K562 (cell line): ENCODE results near the gene SLC25A21. TPM values are rescaled to one million over a fixed set of nuclear protein-coding genes. Genes with fewer than 3 reads are reported as not detected.

Source experiments
- ATAC-seq: fragments of 200-7000 bp; cut with Tn5 transposase; 3 replicates; pipeline ENCODE4 v1.9.1; 2020; ENCODE audit warnings: moderate library complexity
- BruUV-seq: library from RNA; stranded (reverse); fragments of 400-500 nt; replicated peaks from 2 replicates; lab custom pipeline; 2021; lab: Mats Ljungman, UMichigan
- CTCF ChIA-PET: fragments of 300-600 bp; formaldehyde crosslinking; extraction: SDS; loops from one replicate; lab custom pipeline; 2021; ENCODE audit warnings: low intra/inter-chr PET ratio; lab: Yijun Ruan, JAX
- POLR2A ChIA-PET: fragments of 300-600, 350-650 bp; sonication (Branson Sonifier 250); formaldehyde crosslinking; extraction: SDS; loops from one replicate; lab custom pipeline; 2021; ENCODE audit warnings: antibody characterized with exemption, inconsistent platforms; lab: Yijun Ruan, JAX
- DNase-seq, 4 experiments: peaks; one replicate each; pipeline versions ENCODE4 v3.0.0 to v3.0.0-alpha.2; 2011 to 2018; ENCODE audit warnings: low spot score in 3 of 4, mixed read lengths in 3 of 4; ENCODE audit errors: extremely low read depth in 1 of 4
- FAIRE-seq: peaks from 2 replicates; lab custom pipeline; 2011; peaks lifted over from hg19 to GRCh38; lab: Jason Lieb, UNC
- H2AFZ ChIP-seq: 2 replicates; pipeline ENCODE4 v1.6.0; 2011; ENCODE audit warnings: low read depth, low read length, control low read depth, inconsistent platforms
- H3K27ac ChIP-seq: fragments of 200-600 bp; 3 replicates; pipeline ENCODE4 v1.8.0; 2011; ENCODE audit warnings: low read depth, mild to moderate bottlenecking, control low read depth, inconsistent platforms, low read length, moderate library complexity, mixed read lengths; ENCODE audit errors: extremely low read depth
- H3K27me3 ChIP-seq, 2 experiments: fragments of 300-600 bp in 1 of 2; 2 replicates in 1 of 2; 3 replicates in 1 of 2; pipeline versions ENCODE4 v1.6.0 to v1.8.0; 2011; ENCODE audit warnings: inconsistent platforms in 2 of 2, low read length in 2 of 2, mild to moderate bottlenecking in 1 of 2, mixed read lengths in 1 of 2, moderate library complexity in 1 of 2; ENCODE audit not compliant: control insufficient read depth in 2 of 2, insufficient read depth in 2 of 2
- H3K36me3 ChIP-seq: fragments of 300-600 bp; 3 replicates; pipeline ENCODE4 v1.8.0; 2011; ENCODE audit warnings: mild to moderate bottlenecking, low read length, inconsistent platforms; ENCODE audit not compliant: control insufficient read depth, insufficient read depth
- H3K4me1 ChIP-seq, 2 experiments: fragments of 200-600 bp in 1 of 2; replicated peaks in 1 of 2; 2 replicates in 1 of 2; 3 replicates in 1 of 2; pipeline versions ENCODE4 v1.5.1 to v1.8.0; 2011; ENCODE audit warnings: inconsistent platforms in 2 of 2, low read length in 2 of 2, mild to moderate bottlenecking in 1 of 2, mixed read lengths in 1 of 2, moderate library complexity in 1 of 2; ENCODE audit not compliant: control insufficient read depth in 2 of 2, insufficient read depth in 2 of 2
- H3K4me2 ChIP-seq: 2 replicates; pipeline ENCODE4 v1.6.1; 2011; ENCODE audit warnings: low read length, control low read depth, inconsistent platforms, mixed read lengths; ENCODE audit not compliant: insufficient read depth
- H3K4me3 ChIP-seq: fragments of 200-600 bp; sonication (generic), shearing (Covaris generic); 2 replicates; pipeline ENCODE4 v1.5.1; 2016; ENCODE audit warnings: control low read depth, inconsistent platforms
- H3K79me2 ChIP-seq: fragments of 200-600 bp; 3 replicates; pipeline ENCODE4 v1.8.0; 2011; ENCODE audit warnings: low read length, inconsistent platforms; ENCODE audit not compliant: control insufficient read depth, insufficient read depth
- H3K9ac ChIP-seq, 2 experiments: 2 replicates each; pipeline versions ENCODE4 v1.6.0 to v1.6.1; 2011; ENCODE audit warnings: low read depth in 2 of 2, low read length in 2 of 2, control low read depth in 1 of 2, inconsistent platforms in 1 of 2, mild to moderate bottlenecking in 1 of 2, mixed read lengths in 1 of 2; ENCODE audit not compliant: insufficient read depth in 1 of 2
- H3K9me1 ChIP-seq: one replicate; pipeline ENCODE4 v1.6.0; 2011; ENCODE audit warnings: inconsistent platforms, mild to moderate bottlenecking, low read length, moderate library complexity; ENCODE audit not compliant: control insufficient read depth, insufficient read depth
- H3K9me3 ChIP-seq: replicated peaks from 2 replicates; pipeline ENCODE4 v1.5.1; 2011; ENCODE audit warnings: low read depth, low read length, inconsistent platforms; ENCODE audit not compliant: control insufficient read depth, insufficient read depth
- H4K20me1 ChIP-seq: replicated peaks from 2 replicates; pipeline ENCODE4 v1.6.1; 2011; ENCODE audit warnings: low read length, inconsistent platforms, mixed read lengths; ENCODE audit not compliant: control insufficient read depth, insufficient read depth
- BACH1 ChIP-seq: fragments of 200-800 bp; sonication (Bioruptor generic); IDR thresholded peaks from 2 replicates; pipeline ENCODE4 v1.6.1; 2016; ENCODE audit warnings: missing genetic modification characterization, missing compliant biosample characterization
- DNMT1 ChIP-seq: fragments of 450-650 bp; IDR thresholded peaks from 2 replicates; pipeline ENCODE4 v1.6.1; 2016; ENCODE audit warnings: antibody characterized with exemption, mild to moderate bottlenecking
- ETS1 ChIP-seq: conservative IDR thresholded peaks from 2 replicates; pipeline ENCODE4 v1.6.1; 2011; ENCODE audit warnings: low read depth, mild to moderate bottlenecking, low read length; ENCODE audit not compliant: control insufficient read depth
- FOS ChIP-seq: IDR thresholded peaks from 3 replicates; pipeline ENCODE4 v1.6.1; 2011; ENCODE audit not compliant: insufficient read length; ENCODE audit errors: extremely low read depth
- FOXO4 ChIP-seq: fragments of 450-650 bp; formaldehyde crosslinking; IDR thresholded peaks from 2 replicates; pipeline ENCODE4 v1.4.0; 2020; ENCODE audit warnings: mild to moderate bottlenecking, moderate library complexity
- GABPA ChIP-seq: fragments of 200-800 bp; sonication (Bioruptor generic); conservative IDR thresholded peaks from 2 replicates; pipeline ENCODE4 v1.6.1; 2016; ENCODE audit warnings: low read depth, missing genetic modification characterization, missing compliant biosample characterization
- MXD1 ChIP-seq: fragments of 250-450 bp; sonication (Bioruptor Pico); IDR thresholded peaks from 2 replicates; pipeline ENCODE4 v1.8.0; 2021; ENCODE audit warnings: borderline replicate concordance, mild to moderate bottlenecking, moderate library complexity; ENCODE audit not compliant: poor library complexity, severe bottlenecking
- POLR3G ChIP-seq: IDR thresholded peaks from 2 replicates; pipeline ENCODE4 v1.6.1; 2011; ENCODE audit not compliant: insufficient read length, insufficient replicate concordance; ENCODE audit errors: extremely low read depth
- U2AF2 ChIP-seq: fragments of 200-400 bp; formaldehyde crosslinking; optimal IDR thresholded peaks from 2 replicates; pipeline ENCODE3; 2017; ENCODE audit warnings: low read depth, mild to moderate bottlenecking, low read length
- ZNF431 ChIP-seq: sonication (generic); formaldehyde crosslinking; IDR thresholded peaks from 2 replicates; pipeline ENCODE4 v1.8.0; 2022; ENCODE audit warnings: mild to moderate bottlenecking, missing genetic modification reagents
- ZNF449 ChIP-seq: fragments of 250-450 bp; sonication (Bioruptor Pico); IDR thresholded peaks from 2 replicates; pipeline ENCODE4 v1.8.0; 2022; ENCODE audit warnings: moderate library complexity, mild to moderate bottlenecking, inconsistent platforms
- ZNF512 ChIP-seq: IDR thresholded peaks from 2 replicates; pipeline ENCODE4 v1.6.1; 2016; ENCODE audit warnings: missing genetic modification characterization, missing compliant biosample characterization
- ZNF551 ChIP-seq: fragments of 250-450 bp; sonication (Bioruptor Pico); IDR thresholded peaks from 2 replicates; pipeline ENCODE4 v1.5.0; 2021; ENCODE audit warnings: mild to moderate bottlenecking, moderate library complexity
- ZNF699 ChIP-seq: fragments of 250-450 bp; sonication (Bioruptor Pico); IDR thresholded peaks from 2 replicates; pipeline ENCODE4 v1.8.0; 2021; ENCODE audit warnings: mild to moderate bottlenecking, moderate library complexity; ENCODE audit not compliant: insufficient replicate concordance
- ZNF75A ChIP-seq: fragments of 450-650 bp; formaldehyde crosslinking; IDR thresholded peaks from 2 replicates; pipeline ENCODE4 v1.4.0; 2020; ENCODE audit warnings: mild to moderate bottlenecking
- WGBS: fragments of 100-300 bp; shearing (Covaris generic); methylation state at CpG from one replicate; pipeline ENCODE4 v1.1.6; 2016; ENCODE audit warnings: low coverage, mixed read lengths; ENCODE audit not compliant: insufficient coverage; ENCODE audit errors: missing lambda C conversion rate; 5-methylcytosine and 5-hydroxymethylcytosine counted together
- in situ Hi-C: fragments of 300-500 bp; cut with MboI; formaldehyde crosslinking; loops from 4 replicates; pipeline ENCODE4 v1.15.0; 2018; ENCODE audit warnings: inconsistent platforms, mixed read lengths
- intact Hi-C: fragments of 100-400 bp; cut with micrococcal nuclease; formaldehyde crosslinking; loops from 2 replicates; pipeline ENCODE4 v1.14.2; 2022
- polyA plus RNA-seq, 8 experiments: library from polyadenylated mRNA; depleted of rRNA in 4 of 8; stranded (reverse) in 5 of 8; unstranded in 3 of 8; fragments of >200 nt; fragmentation: Nextera tagmentation in 2 of 8; fragmentation: Illumina TruSeq in 1 of 8; extraction: Ambion mirVana in 2 of 8; extraction: Trizol in 1 of 8; gene quantifications; 2 replicates each; pipeline versions ENCODE4 v1.2.1 to v1.2.3, GENCODE V29; 2011 to 2014; ENCODE audit warnings: inconsistent platforms in 1 of 8, missing spikeins in 1 of 8
- total RNA-seq, 7 experiments: library from RNA; depleted of rRNA in 6 of 7; stranded (reverse); fragments of >200 nt in 6 of 7; fragmentation: Illumina TruSeq in 2 of 7; extraction: Trizol in 2 of 7; gene quantifications; 2 replicates each; pipeline versions ENCODE4 v1.2.1 to v1.2.3, GENCODE V29; 2011 to 2021; ENCODE audit warnings: low replicate concordance in 1 of 7

The SLC25A21 gene
- total and polyA plus RNA-seq, 9 of the 15 experiments (the other 6 are each of a cell fraction or from before 2014, with no cell fraction given): 15.2 to 46.7 (median 28.7) TPM

GRCh38 chr14:36822685-36823084 lies 349.7 kb downstream of the SLC25A21 start (continued):
- TF ChIP-seq ZNF449 (no peak), FOXO4 (CRISPR knock-in tag) (no peak), BACH1 (tag) (no peak), ZNF512 (tag) (no peak)

- Histone ChIP-seq H3K4me1 (peaks cover 0 to 10% of the 10 kb centered on the region in 2 experiments; a peak in 2 of 5 replicates), H4K20me1 (no peaks in the 10 kb centered on the region; the same call in 1 of the 2 replicates), H3K36me3 (no peaks in the 10 kb centered on the region), H2AFZ (no peak overlapping the region), H3K27ac (no peak overlapping the region), H3K79me2 (no peaks in the 10 kb centered on the region), H3K9me1 (no peaks in the 10 kb centered on the region), H3K4me2 (no peak overlapping the region), H3K9ac (no peak overlapping the region)
- DNase-seq: no peak
- CTCF ChIA-PET: no interaction called here
- in situ Hi-C loops: no loop called here
- WGBS: 43% methylated on average over 1 of the region's 1 CpG
- intact Hi-C loops: no loop called here
- FAIRE-seq: no peak
- no peak for TF ChIP-seq ZNF699 (CRISPR knock-in tag)
- TF ChIP-seq ZNF431 (CRISPR knock-in tag): no peak
- no peak for TF ChIP-seq ZNF551
- no peak for TF ChIP-seq ZNF75A (CRISPR knock-in tag)
- no peak for TF ChIP-seq GABPA (tag)
- TF ChIP-seq DNMT1: no peak
- no peak for TF ChIP-seq MXD1 (CRISPR knock-in tag)
- TF ChIP-seq U2AF2: no peak
- TF ChIP-seq FOS: no peak
- TF ChIP-seq ETS1: no peak
- TF ChIP-seq POLR3G: no peak
- TF ChIP-seq, all 486 proteins: peak for 0
- H3K4me3 ChIP-seq: no peak overlapping the region
- POLR2A ChIA-PET: no interaction called here
- H3K9me3 ChIP-seq: no peaks in the 10 kb centered on the region
- H3K27me3 ChIP-seq: no peaks in the 10 kb centered on the region
- BruUV-seq: no TSS peak
- no peak for ATAC-seq
These were observed 351.5 kb downstream of the SLC25A21 start for GRCh38 chr14:36820901-36821300.
